ENCODE results near the gene PRAMEF9. TPM values are rescaled to one million over a fixed set of nuclear protein-coding genes. Genes with fewer than 3 reads are reported as not detected.
"Not testable (repeated sequence)": the region's sequence is repeated elsewhere in the genome, so short reads cannot be mapped to it uniquely, and the experiment has no call there.

Gene PRAMEF9
- polyA plus RNA-seq (not detected in 2 replicates), polyA minus RNA-seq (not detected in 2 replicates)

DNA sequence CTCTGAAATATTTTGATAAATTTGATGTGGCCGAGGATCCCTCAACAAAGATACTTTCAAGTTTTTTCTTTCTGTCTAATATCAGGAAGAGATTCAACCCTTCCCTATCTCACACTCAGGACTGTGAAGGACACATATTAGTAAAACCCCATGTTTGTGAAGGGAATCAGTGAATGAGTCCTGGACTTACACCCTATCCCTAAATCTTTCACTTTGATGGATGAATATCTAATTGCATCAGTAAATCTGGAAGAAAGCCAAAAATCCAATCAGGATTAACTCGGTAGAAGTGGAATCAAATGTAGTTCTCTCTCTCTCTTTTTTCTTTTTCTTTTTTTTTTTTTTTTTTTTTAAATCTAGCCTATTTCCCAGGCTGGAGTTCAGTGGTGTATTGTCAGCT, at the start of gene PRAMEF9:
PRAMEF9 (plus strand) TSS at position 301 of the 400 bp plus-strand sequence. CDS start 3,433 bp downstream, outside the sequence.
- H3K4me2 ChIP-seq (ENCODE audit: low read length); H3K36me3 ChIP-seq (ENCODE audit: insufficient read depth, low read length); H3K9me2 ChIP-seq (ENCODE audit: insufficient read depth, low read length); H3K4me3 ChIP-seq (ENCODE audit: low read length); H4K20me1 ChIP-seq (ENCODE audit: insufficient read depth); H3F3A ChIP-seq (ENCODE audit: insufficient read depth, low read length, poor library complexity, severe bottlenecking); H3K79me2 ChIP-seq (replicated peaks; ENCODE audit: insufficient read depth, low read length); H3K9me3 ChIP-seq (ENCODE audit: low read length); H3K27me3 ChIP-seq (ENCODE audit: insufficient read depth, low read depth, low read length); H2AFZ ChIP-seq (ENCODE audit: low read depth, low read length); H3K9ac ChIP-seq (ENCODE audit: low read length); H3K27ac ChIP-seq (ENCODE audit: low read length): not testable (repeated sequence)

DNA sequence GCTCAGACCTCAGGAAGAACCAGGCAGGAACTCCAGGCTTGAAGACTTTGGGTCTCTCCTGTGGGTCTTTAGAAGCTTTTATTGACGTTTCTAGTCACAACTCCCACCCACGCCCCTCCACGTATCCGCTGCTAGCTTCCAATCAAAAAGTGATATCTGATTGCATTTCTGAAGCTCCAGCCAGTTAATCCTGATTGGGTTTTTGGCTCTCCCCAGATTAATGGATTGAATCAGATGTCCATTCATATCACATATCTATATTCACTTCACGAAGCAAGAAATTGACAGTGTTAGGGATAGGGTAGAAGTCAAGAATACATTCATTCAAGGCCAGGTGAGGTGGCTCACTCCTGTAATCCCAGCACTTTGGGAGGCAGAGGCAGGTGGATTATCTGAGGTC, 15.7 kb upstream of the PRAMEF9 start, which contains the start of gene PRAMEF26:
PRAMEF26 (minus strand) TSS at position 101 of the 400 bp plus-strand sequence. CDS start 2,914 bp downstream, outside the sequence.
- not testable (repeated sequence) for H3K4me2 ChIP-seq (ENCODE audit: low read length); H3K27ac ChIP-seq (ENCODE audit: low read length); H3K36me3 ChIP-seq (ENCODE audit: insufficient read depth, low read length); H3K27me3 ChIP-seq (ENCODE audit: insufficient read depth, low read depth, low read length); H3F3A ChIP-seq (ENCODE audit: insufficient read depth, low read length, poor library complexity, severe bottlenecking); H3K9me2 ChIP-seq (ENCODE audit: insufficient read depth, low read length); H3K9me3 ChIP-seq (ENCODE audit: low read length); H3K9ac ChIP-seq (ENCODE audit: low read length); H4K20me1 ChIP-seq (ENCODE audit: insufficient read depth); H3K4me3 ChIP-seq (ENCODE audit: low read length); H3K79me2 ChIP-seq (replicated peaks; ENCODE audit: insufficient read depth, low read length); H2AFZ ChIP-seq (ENCODE audit: low read depth, low read length)

DNA sequence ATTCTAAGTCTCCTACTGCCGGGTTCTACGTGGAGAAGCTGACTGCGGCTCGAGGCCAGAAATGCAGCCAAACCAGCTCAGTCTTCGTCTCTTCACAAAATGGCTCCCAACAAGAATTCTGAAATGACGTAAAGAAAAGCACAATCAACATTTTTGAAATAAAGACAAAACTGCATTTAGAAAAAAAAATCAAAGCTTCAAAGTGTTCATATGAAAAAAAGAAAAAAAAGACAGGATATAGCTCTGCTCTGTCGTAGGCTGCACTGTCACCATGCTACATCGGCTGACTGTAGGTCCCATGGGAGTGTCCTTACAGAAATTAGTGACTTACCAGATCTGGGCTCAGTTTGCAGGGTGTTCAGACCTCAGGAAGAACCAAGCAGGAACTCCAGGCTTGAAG, 6.1 kb upstream of the PRAMEF9 start, which contains the start of gene HNRNPCL4:
HNRNPCL4 (minus strand) TSS at position 101 of the 400 bp plus-strand sequence. CDS start 164 bp downstream, outside the sequence.
- not testable (repeated sequence) for H3F3A ChIP-seq (ENCODE audit: insufficient read depth, low read length, poor library complexity, severe bottlenecking); H3K27ac ChIP-seq (ENCODE audit: low read length); H3K9me3 ChIP-seq (ENCODE audit: low read length); H3K4me2 ChIP-seq (ENCODE audit: low read length); H4K20me1 ChIP-seq (ENCODE audit: insufficient read depth); H3K27me3 ChIP-seq (ENCODE audit: insufficient read depth, low read depth, low read length); H3K4me3 ChIP-seq (ENCODE audit: low read length); H2AFZ ChIP-seq (ENCODE audit: low read depth, low read length); H3K9ac ChIP-seq (ENCODE audit: low read length); H3K79me2 ChIP-seq (replicated peaks; ENCODE audit: insufficient read depth, low read length); H3K36me3 ChIP-seq (ENCODE audit: insufficient read depth, low read length); H3K9me2 ChIP-seq (ENCODE audit: insufficient read depth, low read length)

DNA sequence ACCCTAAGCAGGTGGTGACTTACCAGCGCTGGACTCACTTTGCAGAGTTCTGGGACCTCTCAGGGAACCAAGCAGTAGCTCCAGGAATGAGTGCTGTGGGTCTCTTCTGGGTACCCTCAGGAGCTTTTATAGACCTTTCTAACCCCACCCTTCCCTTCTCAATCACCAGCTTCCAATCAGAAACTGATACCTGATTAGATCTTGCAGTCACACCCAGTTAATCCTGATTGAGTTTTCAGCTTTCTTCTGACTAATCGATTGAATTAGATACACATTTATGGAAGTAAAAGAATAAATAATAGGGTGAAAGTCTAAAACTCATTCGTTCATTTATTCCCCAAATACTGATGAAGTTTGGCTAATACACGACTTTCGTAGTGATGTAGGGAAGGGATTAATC, 29.7 kb downstream of the PRAMEF9 start, which contains the start of gene PRAMEF13:
PRAMEF13 (minus strand) TSS at position 101 of the 400 bp plus-strand sequence. CDS start 1,820 bp downstream, outside the sequence.
- not testable (repeated sequence) for H3K36me3 ChIP-seq (ENCODE audit: insufficient read depth, low read length); H3K9me3 ChIP-seq (ENCODE audit: low read length); H3F3A ChIP-seq (ENCODE audit: insufficient read depth, low read length, poor library complexity, severe bottlenecking); H3K79me2 ChIP-seq (replicated peaks; ENCODE audit: insufficient read depth, low read length); H3K9ac ChIP-seq (ENCODE audit: low read length); H3K27ac ChIP-seq (ENCODE audit: low read length); H4K20me1 ChIP-seq (ENCODE audit: insufficient read depth); H3K9me2 ChIP-seq (ENCODE audit: insufficient read depth, low read length); H3K27me3 ChIP-seq (ENCODE audit: insufficient read depth, low read depth, low read length); H3K4me2 ChIP-seq (ENCODE audit: low read length); H3K4me3 ChIP-seq (ENCODE audit: low read length); H2AFZ ChIP-seq (ENCODE audit: low read depth, low read length)

DNA sequence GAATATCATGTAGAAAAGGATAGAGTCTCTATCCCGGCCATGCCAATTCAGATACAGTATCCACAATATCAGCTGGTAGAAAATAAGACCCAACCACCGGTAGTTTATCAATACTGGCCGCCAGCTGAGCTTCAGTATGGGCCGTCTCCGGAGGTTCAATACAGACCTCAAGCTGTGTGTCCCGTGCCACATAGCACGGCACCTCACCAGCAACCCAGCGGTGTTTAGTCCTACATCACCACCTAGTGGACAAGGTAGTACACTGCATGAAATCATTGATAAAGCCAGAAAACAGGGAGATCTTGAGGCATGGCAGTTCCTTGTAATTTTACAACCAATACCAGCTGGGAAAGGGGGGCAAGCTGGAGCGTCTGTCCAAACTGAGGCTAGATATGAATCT, 37.1 kb downstream of the PRAMEF9 start:
- not testable (repeated sequence) for H3K36me3 ChIP-seq (ENCODE audit: insufficient read depth, low read length); H4K20me1 ChIP-seq (ENCODE audit: insufficient read depth); H2AFZ ChIP-seq (ENCODE audit: low read depth, low read length); H3K27me3 ChIP-seq (ENCODE audit: insufficient read depth, low read depth, low read length); H3K9me3 ChIP-seq (ENCODE audit: low read length); H3K4me3 ChIP-seq (ENCODE audit: low read length); H3F3A ChIP-seq (ENCODE audit: insufficient read depth, low read length, poor library complexity, severe bottlenecking); H3K9ac ChIP-seq (ENCODE audit: low read length); H3K9me2 ChIP-seq (ENCODE audit: insufficient read depth, low read length); H3K27ac ChIP-seq (ENCODE audit: low read length); H3K4me2 ChIP-seq (ENCODE audit: low read length); H3K79me2 ChIP-seq (replicated peaks; ENCODE audit: insufficient read depth, low read length)

DNA sequence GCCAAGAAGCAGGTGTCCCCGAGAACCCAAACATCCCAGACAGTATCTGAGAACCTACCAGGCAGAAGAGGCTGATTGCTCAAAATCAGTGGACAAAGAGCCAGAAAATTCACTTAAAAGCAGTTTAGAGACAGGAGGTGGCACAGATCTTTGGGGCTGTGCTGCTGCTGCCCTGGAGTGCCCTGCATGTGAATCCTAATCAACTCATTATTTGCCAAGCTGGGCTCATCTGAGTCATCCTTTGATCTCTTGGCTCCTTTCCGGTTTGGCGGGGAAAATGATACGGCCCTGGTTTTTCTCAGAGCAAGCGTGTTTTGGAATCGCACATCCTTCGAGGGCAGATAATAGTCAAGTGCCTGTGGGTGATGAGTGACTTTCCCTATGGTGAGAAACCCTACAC, 45.0 kb downstream of the PRAMEF9 start:
- not testable (repeated sequence) for H3K79me2 ChIP-seq (replicated peaks; ENCODE audit: insufficient read depth, low read length); H3K36me3 ChIP-seq (ENCODE audit: insufficient read depth, low read length); H3K9ac ChIP-seq (ENCODE audit: low read length); H3K27ac ChIP-seq (ENCODE audit: low read length); H2AFZ ChIP-seq (ENCODE audit: low read depth, low read length); H3K27me3 ChIP-seq (ENCODE audit: insufficient read depth, low read depth, low read length); H3K4me3 ChIP-seq (ENCODE audit: low read length); H3F3A ChIP-seq (ENCODE audit: insufficient read depth, low read length, poor library complexity, severe bottlenecking); H3K9me2 ChIP-seq (ENCODE audit: insufficient read depth, low read length); H3K9me3 ChIP-seq (ENCODE audit: low read length); H3K4me2 ChIP-seq (ENCODE audit: low read length); H4K20me1 ChIP-seq (ENCODE audit: insufficient read depth)

DNA sequence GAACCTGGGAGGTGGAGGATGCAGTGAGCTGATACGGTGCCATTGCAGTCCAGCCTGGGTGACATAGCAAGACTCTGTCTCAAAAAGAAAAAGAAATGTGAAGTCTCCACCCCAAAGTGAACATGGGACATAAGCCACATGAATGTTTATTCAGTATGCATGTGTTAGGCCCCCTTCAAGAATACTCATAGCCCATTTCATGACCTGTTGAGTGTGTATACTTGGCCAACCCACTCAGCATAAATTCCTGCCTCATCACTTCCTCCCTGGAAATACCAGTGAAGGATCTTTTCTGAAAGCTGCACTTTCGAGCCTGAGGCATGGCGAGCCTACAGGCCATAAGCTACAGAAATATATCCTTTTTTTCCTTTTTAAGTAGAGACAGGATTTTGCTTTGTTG, 47.6 kb downstream of the PRAMEF9 start:
- H2AFZ ChIP-seq (ENCODE audit: low read depth, low read length); H3K36me3 ChIP-seq (ENCODE audit: insufficient read depth, low read length); H3F3A ChIP-seq (ENCODE audit: insufficient read depth, low read length, poor library complexity, severe bottlenecking); H3K27ac ChIP-seq (ENCODE audit: low read length); H3K79me2 ChIP-seq (replicated peaks; ENCODE audit: insufficient read depth, low read length); H3K4me2 ChIP-seq (ENCODE audit: low read length); H3K9ac ChIP-seq (ENCODE audit: low read length); H3K9me3 ChIP-seq (ENCODE audit: low read length); H3K4me3 ChIP-seq (ENCODE audit: low read length); H3K9me2 ChIP-seq (ENCODE audit: insufficient read depth, low read length); H4K20me1 ChIP-seq (ENCODE audit: insufficient read depth); H3K27me3 ChIP-seq (ENCODE audit: insufficient read depth, low read depth, low read length): not testable (repeated sequence)

DNA sequence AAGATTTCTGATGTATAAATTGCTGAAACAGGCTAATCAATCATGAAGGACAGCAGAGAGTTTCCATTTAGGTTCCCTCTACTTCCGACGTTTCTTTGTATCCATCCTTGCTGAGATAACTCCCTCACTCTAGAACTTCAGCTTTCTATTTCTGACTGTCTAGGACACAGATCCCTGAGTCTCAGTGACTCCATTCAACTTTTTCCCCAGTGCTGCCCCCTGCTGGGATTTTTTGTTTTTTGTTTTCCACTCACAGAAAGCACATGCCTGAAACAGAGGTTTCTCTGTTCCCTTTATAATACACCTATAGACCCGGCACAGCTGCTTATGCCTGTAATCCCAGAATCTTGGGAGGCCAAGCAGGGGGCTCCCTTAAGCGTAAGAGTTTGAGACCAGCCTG, 51.1 kb downstream of the PRAMEF9 start:
- H2AFZ ChIP-seq (ENCODE audit: low read depth, low read length); H3K4me3 ChIP-seq (ENCODE audit: low read length); H3K27ac ChIP-seq (ENCODE audit: low read length); H4K20me1 ChIP-seq (ENCODE audit: insufficient read depth); H3K9ac ChIP-seq (ENCODE audit: low read length); H3K4me2 ChIP-seq (ENCODE audit: low read length); H3K9me2 ChIP-seq (ENCODE audit: insufficient read depth, low read length); H3K79me2 ChIP-seq (replicated peaks; ENCODE audit: insufficient read depth, low read length); H3K36me3 ChIP-seq (ENCODE audit: insufficient read depth, low read length); H3K27me3 ChIP-seq (ENCODE audit: insufficient read depth, low read depth, low read length); H3K9me3 ChIP-seq (ENCODE audit: low read length); H3F3A ChIP-seq (ENCODE audit: insufficient read depth, low read length, poor library complexity, severe bottlenecking): not testable (repeated sequence)
